KOPT-K1 (cell line): ENCODE results near the gene OGFR.

Source experiments
- H3K27ac ChIP-seq: fragments of 200-600 bp; sonication (generic); 2 replicates; pipeline ENCODE4 v1.5.1; 2016; ENCODE audit warnings: antibody characterized with exemption, mild to moderate bottlenecking, low read depth, low read length; ENCODE audit not compliant: poor library complexity, severe bottlenecking
- H3K36me3 ChIP-seq: fragments of 200-600 bp; sonication (generic); 2 replicates; pipeline ENCODE4 v1.5.1; 2017; ENCODE audit warnings: antibody characterized with exemption, mild to moderate bottlenecking, low read length, moderate library complexity; ENCODE audit not compliant: insufficient read depth
- H3K9me3 ChIP-seq: fragments of 200-600 bp; sonication (generic); 2 replicates; pipeline ENCODE4 v1.5.1; 2017; ENCODE audit warnings: antibody characterized with exemption, low read length, mild to moderate bottlenecking; ENCODE audit not compliant: insufficient read depth, poor library complexity, severe bottlenecking

OGFR gene

DNA sequence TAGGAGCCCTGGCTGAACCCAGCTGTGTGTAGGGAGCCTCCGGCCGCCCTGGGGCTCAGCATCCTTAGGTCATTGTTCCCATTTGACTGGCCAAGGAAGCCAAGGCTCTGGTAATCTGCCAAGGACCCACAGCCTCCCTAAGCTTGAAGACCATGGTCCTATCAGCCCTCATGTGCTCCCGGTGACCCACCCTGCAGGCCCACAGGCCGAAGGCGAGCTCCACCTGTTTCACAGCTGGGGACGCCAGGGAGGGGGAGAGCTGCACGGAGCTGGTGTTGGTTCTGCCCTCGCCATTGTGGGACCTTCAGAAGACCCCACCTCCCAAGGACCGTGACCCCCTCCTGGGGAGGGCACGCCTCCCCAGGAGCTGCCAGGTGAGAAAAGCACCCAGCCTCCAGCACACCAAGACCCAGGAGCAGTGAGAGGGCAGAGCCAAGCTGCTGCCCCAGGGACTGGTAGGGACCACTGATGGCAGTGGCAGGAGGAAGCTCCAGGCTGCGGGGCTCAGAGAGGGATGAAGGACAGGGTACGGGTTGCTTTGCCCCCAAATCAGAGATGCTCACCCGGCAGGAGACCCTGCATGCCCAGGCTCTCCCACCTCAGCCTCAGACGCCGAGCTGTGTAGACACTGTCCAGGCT lies 39.1 kb upstream of the OGFR start:
- H3K9me3 ChIP-seq = no peaks in the 10 kb centered on the region
- H3K27ac ChIP-seq = no peak overlapping the region
- no peaks in the 10 kb centered on the region for H3K36me3 ChIP-seq

DNA sequence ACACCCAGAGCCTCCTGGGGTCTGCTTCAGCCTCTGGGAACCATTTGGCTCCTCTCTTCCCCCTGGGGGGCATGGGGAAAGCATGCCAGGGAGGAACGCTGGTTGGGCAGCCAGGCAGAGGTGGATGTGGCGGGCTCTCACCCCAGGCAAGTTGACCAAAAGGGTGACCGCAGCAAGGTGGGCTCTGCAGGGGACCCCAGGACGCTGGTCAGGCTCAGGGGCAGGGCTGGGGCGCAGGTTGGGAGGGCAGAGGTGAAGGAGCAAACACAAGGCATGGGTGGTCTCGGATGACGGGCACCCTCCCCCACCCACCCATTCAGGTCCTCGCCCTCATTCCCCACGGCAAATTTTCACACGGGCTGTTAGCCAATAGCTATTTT lies 38.6 kb upstream of the OGFR start:
- Histone ChIP-seq H3K36me3 (no peaks in the 10 kb centered on the region), H3K27ac (no peak overlapping the region)

DNA sequence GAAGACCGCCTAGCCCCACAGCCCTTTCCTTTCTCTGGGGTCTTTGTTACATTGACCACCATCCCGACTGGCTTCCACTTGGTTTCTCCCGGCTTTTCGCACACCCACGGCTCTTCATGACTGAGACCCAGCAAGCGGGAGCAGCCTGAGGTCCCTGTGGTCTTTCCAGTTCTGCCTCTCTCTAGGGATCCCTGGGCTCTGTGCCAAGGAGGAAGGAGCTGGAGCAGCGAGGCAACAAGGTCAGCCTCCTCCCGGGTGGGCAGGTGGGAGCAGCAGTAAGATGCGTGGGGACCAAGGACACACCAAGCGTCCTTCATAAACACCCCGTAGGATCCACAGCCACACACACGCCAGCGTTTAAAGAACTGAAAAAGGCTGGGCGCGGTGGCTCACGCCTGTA lies 37.9 kb upstream of the OGFR start:
- Histone ChIP-seq H3K9me3 (no peaks in the 10 kb centered on the region), H3K36me3 (no peaks in the 10 kb centered on the region), H3K27ac (no peak overlapping the region)

More for the DNA sequence above, 38.6 kb upstream of the OGFR start:
- no peaks in the 10 kb centered on the region for H3K9me3 ChIP-seq

DNA sequence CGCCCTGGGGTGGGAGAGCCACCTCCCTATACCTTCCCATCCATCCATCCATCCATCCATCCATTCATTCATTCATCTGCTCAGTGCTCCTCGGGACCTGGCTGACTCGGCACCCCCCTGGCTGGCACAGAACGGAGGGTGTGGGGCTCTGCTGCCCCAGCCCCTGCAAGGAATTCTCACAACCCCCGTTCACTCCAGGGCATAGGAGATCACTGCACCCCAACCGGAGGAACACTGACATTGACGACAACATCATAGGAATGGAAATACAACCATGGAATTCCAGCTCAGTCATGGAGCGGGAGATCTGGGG lies 36.4 kb upstream of the OGFR start:
- Histone ChIP-seq H3K36me3 (no peaks in the 10 kb centered on the region), H3K27ac (no peak overlapping the region), H3K9me3 (no peaks in the 10 kb centered on the region)

DNA sequence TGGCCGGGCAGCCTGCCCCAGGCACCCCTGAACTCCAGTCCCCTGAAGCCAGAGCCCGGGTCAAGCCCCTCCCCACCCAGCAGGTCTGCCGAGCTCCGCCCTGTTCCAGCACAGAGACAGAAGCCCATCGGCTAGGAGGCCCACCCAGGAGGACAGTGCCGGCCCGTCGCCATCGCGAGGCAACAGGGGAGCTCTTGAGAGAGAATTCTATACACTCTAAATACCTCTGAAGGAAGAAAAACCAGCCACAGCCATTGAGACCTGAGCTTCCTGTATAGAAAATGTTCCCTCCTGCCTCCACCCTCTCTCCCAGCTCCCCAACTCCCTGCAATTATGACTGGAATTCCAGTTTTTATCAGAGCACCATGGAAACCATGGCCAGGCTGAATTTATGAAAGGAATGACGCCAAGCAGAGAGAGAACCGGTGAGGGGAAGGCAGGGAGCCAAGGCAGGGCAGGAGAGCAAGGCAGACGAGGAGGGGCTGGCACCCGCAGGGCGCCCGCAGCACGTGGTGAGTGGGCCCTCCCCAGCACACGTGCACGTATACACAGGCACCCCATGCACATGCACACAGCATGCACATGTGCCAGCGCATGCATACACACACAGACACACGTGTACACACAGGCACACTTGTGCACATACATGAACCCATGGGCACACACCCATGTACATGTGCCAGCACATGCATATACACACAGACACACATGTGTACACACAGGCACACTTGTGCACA lies 35.9 kb upstream of the OGFR start:
- H3K27ac ChIP-seq = no peak overlapping the region

DNA sequence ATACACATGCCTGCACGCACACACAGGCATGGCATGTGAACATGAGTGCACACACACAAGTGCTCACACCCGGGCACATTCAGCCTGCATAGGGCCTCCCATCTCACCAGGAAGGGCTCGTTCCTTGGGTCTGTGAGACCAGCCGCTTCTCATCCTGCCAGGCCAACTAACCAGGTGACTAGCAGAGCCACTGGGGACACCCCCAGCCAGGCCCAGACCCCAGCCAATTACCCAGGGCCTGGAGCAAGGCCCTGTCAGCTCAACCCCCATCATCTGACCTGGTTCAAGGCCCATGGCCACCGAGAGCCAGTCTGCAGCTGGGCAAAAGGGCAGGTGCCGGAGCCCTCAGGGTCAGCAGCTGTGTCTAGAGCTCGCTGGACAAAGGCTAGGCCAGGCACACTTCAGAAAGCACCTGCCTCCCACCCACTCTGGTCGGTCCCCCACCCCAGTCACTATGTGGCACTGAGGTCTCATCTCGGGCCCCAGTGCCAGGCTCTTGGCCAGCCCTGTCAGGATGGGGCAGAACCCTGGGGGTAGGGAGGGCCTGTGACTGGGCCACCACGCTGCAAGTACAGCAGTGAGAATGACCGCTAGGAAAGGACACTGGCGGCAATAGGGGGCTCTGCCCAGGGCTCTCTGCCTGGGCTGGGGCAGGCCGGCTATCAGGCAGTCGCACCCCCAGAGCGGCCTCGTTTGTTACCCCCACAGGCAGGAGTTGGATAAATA lies 35.1 kb upstream of the OGFR start:
- Histone ChIP-seq H3K27ac (no peak overlapping the region), H3K9me3 (no peaks in the 10 kb centered on the region), H3K36me3 (no peaks in the 10 kb centered on the region)

More for the DNA sequence above, 35.9 kb upstream of the OGFR start:
- Histone ChIP-seq H3K9me3 (no peaks in the 10 kb centered on the region), H3K36me3 (no peaks in the 10 kb centered on the region)

DNA sequence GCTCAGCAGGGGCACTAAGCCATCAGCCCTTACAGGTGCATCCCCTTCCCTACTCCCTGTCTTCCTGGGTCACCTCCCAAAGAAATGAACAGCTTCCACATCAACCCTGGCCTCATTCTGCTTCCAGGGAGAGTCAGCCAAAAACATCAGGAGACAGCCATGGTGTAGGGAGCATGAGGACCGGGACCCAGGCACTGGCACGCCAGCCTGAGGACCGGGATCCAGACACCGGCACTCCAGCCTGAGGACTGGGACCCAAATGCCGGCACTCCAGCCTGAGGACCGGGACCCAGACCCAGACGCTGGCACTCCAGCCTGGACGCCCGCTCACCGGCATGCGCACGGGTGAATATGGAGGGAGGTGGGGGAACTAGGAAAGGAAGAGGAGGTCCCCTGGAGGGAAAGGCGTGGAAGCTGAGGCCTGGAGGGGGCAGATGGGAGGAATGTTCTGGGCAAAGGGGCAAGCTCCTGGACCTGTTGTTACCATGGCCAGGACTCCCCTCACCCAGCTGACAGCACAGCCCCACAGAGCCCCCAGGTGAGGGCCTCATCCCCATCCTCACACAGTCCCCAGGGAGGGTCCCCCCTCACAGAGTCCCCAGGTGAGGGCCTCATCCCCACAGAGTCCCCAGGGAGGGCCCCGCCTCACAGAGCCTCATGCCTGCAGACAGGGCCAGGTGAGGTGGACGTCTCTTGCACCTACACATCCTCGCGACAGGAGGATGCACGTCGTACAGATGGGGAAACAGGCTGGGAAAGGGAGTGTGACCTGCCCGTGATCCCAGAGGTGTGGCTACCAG lies 34.3 kb upstream of the OGFR start:
- Histone ChIP-seq H3K36me3 (no peaks in the 10 kb centered on the region), H3K9me3 (no peaks in the 10 kb centered on the region), H3K27ac (no peak overlapping the region)

DNA sequence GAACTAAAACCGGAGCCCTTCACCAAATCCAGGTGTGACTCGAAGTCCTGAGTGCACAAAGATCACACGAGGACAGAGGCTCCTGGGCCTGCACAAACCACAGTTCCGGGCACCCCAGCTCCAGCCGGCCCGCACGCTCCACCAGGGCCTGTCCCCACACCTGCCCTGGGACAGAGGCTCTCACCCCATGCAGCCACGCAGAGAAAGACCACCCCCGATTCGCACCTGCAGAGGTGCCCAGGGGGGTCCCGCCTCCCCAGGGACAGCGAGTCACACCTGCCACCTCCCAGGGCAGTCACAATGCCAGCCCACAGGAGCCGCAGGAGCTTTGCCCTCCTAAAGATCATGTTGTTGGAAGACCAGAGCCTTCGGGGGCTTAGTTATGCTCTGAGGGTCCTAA lies 33.7 kb upstream of the OGFR start:
- Histone ChIP-seq H3K27ac (no peak overlapping the region), H3K9me3 (no peaks in the 10 kb centered on the region)

DNA sequence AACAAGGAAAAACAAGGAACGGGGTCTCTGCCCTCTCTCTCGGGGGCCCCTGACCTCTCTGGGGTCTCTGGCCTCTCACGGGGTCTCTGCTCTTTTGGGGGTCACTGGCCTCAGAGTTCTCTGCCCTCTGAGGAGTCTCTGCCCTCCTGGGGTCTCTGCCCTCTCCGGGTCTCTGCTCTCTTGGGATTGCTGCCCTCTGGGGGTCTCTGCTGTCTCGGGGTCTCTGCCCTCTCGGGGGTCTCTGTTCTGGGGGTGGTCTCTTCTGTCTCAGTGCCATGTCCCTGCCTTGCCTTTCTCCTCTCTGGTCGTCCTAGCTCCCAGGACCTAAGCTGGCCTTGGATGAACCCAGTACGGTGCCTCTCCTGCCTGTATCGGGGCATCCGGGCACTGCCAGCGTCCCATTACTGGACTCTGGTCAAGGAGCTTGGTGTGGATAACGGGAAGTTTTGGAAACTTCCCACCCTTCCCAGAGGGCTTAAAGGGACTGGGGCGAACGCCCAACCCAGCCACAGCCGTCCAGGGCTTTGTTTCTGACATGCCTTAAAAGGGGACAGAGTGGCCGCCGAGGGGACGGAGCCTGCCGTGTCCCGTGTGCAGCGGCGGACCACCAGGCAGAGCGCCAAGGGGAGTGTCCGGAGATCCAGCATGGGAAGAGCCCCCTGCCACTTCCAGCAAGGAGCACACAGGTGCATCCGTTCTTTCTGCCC lies 33.1 kb upstream of the OGFR start:
- Histone ChIP-seq H3K9me3 (no peaks in the 10 kb centered on the region), H3K36me3 (no peaks in the 10 kb centered on the region), H3K27ac (no peak overlapping the region)

More for the DNA sequence above, 33.7 kb upstream of the OGFR start:
- no peaks in the 10 kb centered on the region for H3K36me3 ChIP-seq

DNA sequence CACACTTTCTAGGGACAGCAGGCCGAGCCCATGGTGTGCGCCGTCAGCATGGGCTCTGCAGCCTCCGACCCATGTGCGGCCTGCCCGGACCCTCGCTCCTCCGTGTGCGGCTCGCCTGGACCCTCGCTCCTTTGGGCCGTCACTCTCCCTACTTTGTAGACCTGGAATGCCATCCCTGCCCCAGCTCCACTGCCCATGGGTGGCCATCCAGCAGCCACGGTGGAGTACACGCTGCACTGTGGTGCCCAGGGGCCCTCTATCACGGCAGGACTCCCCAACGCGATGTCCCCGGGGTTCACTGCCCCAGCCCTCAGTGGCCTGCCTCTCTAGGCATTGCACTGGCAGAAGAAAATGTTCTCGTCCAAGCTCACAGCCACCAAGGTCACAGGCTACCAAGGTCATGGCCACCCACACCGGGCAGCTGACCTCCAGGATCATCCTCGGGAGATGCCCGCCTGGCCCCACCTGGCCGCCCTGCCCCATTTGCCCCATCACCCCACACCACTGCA lies 32.5 kb upstream of the OGFR start:
- H3K9me3 ChIP-seq = no peaks in the 10 kb centered on the region
- no peak overlapping the region for H3K27ac ChIP-seq
- no peaks in the 10 kb centered on the region for H3K36me3 ChIP-seq

DNA sequence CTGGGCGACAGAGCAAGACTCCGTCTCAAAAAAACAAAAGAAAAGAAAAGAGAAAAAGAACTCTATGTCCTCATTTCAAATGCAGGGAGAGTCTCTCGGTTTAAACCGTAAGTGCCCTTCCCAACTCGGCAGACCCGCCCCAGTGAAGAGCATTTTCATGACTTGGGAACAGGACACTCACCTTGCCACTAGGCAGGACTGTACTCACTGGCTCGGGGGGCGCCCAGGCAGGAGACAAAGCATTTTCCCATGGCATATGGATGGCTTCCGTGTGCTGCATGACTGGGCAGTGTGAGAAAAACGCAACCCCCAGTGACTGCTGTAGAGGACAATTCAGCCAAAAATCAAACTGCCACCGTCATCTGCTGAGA lies 32.0 kb upstream of the OGFR start:
- Histone ChIP-seq H3K27ac (no peak overlapping the region), H3K36me3 (no peaks in the 10 kb centered on the region), H3K9me3 (no peaks in the 10 kb centered on the region)

DNA sequence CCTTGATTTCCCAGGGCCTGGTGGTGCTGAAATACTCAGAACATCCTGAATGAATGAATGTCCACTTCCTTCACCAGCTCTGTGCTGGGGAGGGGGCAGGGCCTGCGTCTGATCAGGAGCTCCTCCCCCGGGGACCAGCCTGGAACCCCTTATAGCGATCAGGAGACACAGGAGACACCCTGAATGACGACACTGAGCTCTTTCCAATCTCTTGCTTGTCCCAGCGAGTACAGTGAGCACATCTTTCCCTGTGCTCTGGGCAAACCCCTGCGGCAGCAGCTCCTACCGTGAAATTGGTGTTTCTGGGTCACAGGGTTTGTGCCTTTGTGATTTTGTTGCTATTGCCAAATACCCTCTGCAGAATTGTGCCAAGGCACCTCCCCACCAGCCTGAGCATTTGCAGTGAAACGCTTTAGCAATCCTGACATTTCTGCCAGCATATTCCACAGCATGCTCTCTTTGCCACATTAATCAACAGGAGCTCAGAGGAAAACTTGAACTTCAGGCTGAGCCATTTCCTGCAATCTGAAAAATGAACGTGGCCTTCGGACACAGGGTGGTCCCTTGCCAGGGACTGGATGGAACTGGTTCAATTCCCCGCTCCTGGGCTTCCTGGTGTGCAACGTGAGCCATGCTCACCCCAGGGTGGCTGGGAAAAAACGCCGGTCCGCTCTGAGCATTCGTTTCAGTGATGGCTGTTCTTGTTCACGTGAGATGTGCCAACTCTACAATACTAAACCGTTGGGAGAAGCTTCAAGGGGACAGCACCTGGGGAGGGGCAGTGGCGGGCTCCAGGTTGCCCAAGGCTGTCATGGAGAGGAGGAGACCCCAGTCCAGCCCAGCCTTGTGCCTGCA lies 31.4 kb upstream of the OGFR start:
- H3K27ac ChIP-seq = no peak overlapping the region
- no peaks in the 10 kb centered on the region for H3K36me3 ChIP-seq
- no peaks in the 10 kb centered on the region for H3K9me3 ChIP-seq

DNA sequence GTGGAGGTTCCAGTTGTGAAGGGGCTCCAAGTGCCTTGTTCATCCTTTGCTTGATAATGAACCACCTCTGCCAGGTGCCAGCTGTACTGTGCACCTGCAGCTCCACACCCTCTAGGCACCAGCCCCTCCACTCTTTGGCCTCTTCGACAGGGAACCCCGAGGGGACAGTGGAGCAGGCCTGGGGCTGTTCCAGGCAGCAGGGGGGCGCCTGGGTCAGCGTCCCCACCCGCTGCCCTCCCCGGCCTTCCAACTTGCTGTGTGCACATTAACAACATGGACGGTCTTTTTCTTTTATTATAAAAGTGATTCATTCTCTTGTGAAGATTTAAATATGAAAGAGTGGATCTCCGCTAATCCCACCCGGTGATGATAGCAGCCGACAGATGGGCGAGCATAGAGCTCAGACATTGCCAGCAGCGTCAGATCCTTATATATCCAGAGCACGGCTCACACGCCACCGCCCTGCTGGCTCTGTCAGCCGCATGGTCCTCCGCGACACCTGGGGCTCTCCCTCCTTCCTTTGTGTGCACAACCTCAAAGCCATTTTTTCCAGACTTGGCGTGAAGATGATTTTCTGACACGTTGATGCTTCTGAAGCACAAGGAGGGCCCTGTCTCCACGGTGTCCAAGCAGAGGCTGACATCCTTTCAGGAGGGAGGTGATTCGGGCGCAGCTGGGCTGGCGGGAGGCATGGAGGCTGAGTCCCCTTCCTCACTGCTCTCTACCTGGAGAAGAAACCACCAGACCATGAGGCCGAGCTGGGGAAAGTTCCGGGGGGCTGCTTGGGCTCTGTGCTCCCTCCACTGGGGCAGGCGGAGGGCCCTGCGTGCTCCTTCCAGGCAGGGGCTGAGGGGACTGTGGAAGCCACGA lies 30.6 kb upstream of the OGFR start:
- Histone ChIP-seq H3K27ac (peak overlapping the region; percentile 98), H3K36me3 (no peaks in the 10 kb centered on the region), H3K9me3 (no peaks in the 10 kb centered on the region)
